Right renal cortex interstitium (tissue), 3 donors: ENCODE results near the gene CACNA2D3. TPM values are rescaled to one million over a fixed set of nuclear protein-coding genes. Genes with fewer than 3 reads are reported as not detected.
"Not testable (repeated sequence)": the region's sequence is repeated elsewhere in the genome, so short reads cannot be mapped to it uniquely, and the experiment has no call there.

Experiments used
- DNase-seq, 3 donors: peaks; one replicate each; pipeline ENCODE4 v3.0.0-alpha.2; 2013; ENCODE audit warnings: low read depth in 3 of 3, low spot score in 2 of 3
- polyA plus RNA-seq, 3 donors: library from polyadenylated mRNA; unstranded; fragments of 120-200 nt; gene quantifications; one replicate each; pipeline ENCODE4 v1.2.1, GENCODE V29; 2013; ENCODE audit not compliant: insufficient read length in 3 of 3

Gene CACNA2D3
- polyA plus RNA-seq, 3 donors: 1.4 to 1.8 (median 1.6) TPM

- no peak for DNase-seq
These were observed 843.4 kb downstream of the CACNA2D3 start for GRCh38 chr3:54965746-54966145.

GRCh38 chr3:54966979-54967378 is 844.6 kb downstream of the CACNA2D3 start:
- DNase-seq: no peak

- no peak for DNase-seq
These were observed 845.4 kb downstream of the CACNA2D3 start for GRCh38 chr3:54967731-54968161.

GRCh38 chr3:54968546-54969172 is 846.3 kb downstream of the CACNA2D3 start:
- DNase-seq: no peak

- no peak for DNase-seq
These were observed 847.3 kb downstream of the CACNA2D3 start for GRCh38 chr3:54969652-54970051.

GRCh38 chr3:54970895-54971294 is 848.5 kb downstream of the CACNA2D3 start:
- DNase-seq: no peak

- no peak for DNase-seq
These were observed 855.1 kb downstream of the CACNA2D3 start for GRCh38 chr3:54977439-54977838.

GRCh38 chr3:54977946-54978345 is 855.6 kb downstream of the CACNA2D3 start:
- DNase-seq: not testable (repeated sequence)

- no peak for DNase-seq
These were observed 860.5 kb downstream of the CACNA2D3 start for GRCh38 chr3:54982807-54983206.

- no peak for DNase-seq
These were observed 861.1 kb downstream of the CACNA2D3 start for GRCh38 chr3:54983266-54984099.

GRCh38 chr3:54985856-54986255 is 863.5 kb downstream of the CACNA2D3 start:
- no peak for DNase-seq

GRCh38 chr3:54986294-54986693 is 863.9 kb downstream of the CACNA2D3 start:
- no peak for DNase-seq

- no peak for DNase-seq
These were observed 865.4 kb downstream of the CACNA2D3 start for GRCh38 chr3:54987719-54988118.

- DNase-seq: peak in 1 of 3 donors; percentile 32
These were observed 866.0 kb downstream of the CACNA2D3 start for GRCh38 chr3:54988302-54988837.

- DNase-seq: no peak
These were observed 866.7 kb downstream of the CACNA2D3 start for GRCh38 chr3:54988838-54989630.

GRCh38 chr3:54994111-54994513 is 871.8 kb downstream of the CACNA2D3 start:
- DNase-seq: no peak

- no peak for DNase-seq
These were observed 876.8 kb downstream of the CACNA2D3 start for GRCh38 chr3:54999159-54999558.

- DNase-seq: no peak
These were observed 877.5 kb downstream of the CACNA2D3 start for GRCh38 chr3:54999811-55000210.

- no peak for DNase-seq
These were observed 878.2 kb downstream of the CACNA2D3 start for GRCh38 chr3:55000546-55000945.

- DNase-seq: no peak
These were observed 878.6 kb downstream of the CACNA2D3 start for GRCh38 chr3:55000953-55001352.

- DNase-seq: no peak
These were observed 880.1 kb downstream of the CACNA2D3 start for GRCh38 chr3:55002416-55002930.
